Fibroblast of pulmonary artery (primary cell): ENCODE data around the gene C7.

Experiments
- DNase-seq: peaks from one replicate; pipeline ENCODE4 v3.0.0-alpha.2; 2010; ENCODE audit warnings: low read depth
- H3K4me3 ChIP-seq: replicated peaks from 2 replicates; pipeline ENCODE4 v1.5.1; 2011; ENCODE audit warnings: low read depth, mild to moderate bottlenecking, control low read depth, low read length, moderate library complexity
- CTCF ChIP-seq: IDR thresholded peaks from 2 replicates; pipeline ENCODE4 v1.5.1; 2011; ENCODE audit warnings: mild to moderate bottlenecking, control low read depth, low read length, inconsistent platforms; ENCODE audit errors: missing control alignments

C7 gene

GRCh38 chr5:40928886-40929448 is 19.7 kb downstream of the C7 start:
- no peak for TF ChIP-seq CTCF
- no peak overlapping the region for H3K4me3 ChIP-seq
- no peak for DNase-seq

- no peak overlapping the region for H3K4me3 ChIP-seq
- DNase-seq = no peak
- no peak for TF ChIP-seq CTCF
Observed at GRCh38 chr5:40932766-40933165, 23.5 kb downstream of the C7 start.

GRCh38 chr5:40937075-40937474 is 27.8 kb downstream of the C7 start:
- DNase-seq = no peak
- TF ChIP-seq CTCF = no peak
- no peak overlapping the region for H3K4me3 ChIP-seq

GRCh38 chr5:40939753-40940152 is 30.5 kb downstream of the C7 start:
- no peak for DNase-seq
- no peak for TF ChIP-seq CTCF
- H3K4me3 ChIP-seq = no peak overlapping the region

- DNase-seq = no peak
- no peak overlapping the region for H3K4me3 ChIP-seq
- no peak for TF ChIP-seq CTCF
Observed at GRCh38 chr5:40945111-40945510, 35.8 kb downstream of the C7 start.

- DNase-seq = no peak
- H3K4me3 ChIP-seq = no peak overlapping the region
- no peak for TF ChIP-seq CTCF
Observed at GRCh38 chr5:40955313-40955712, 46.0 kb downstream of the C7 start.

GRCh38 chr5:40957048-40957447 is 47.8 kb downstream of the C7 start:
- no peak for DNase-seq
- no peak overlapping the region for H3K4me3 ChIP-seq
- TF ChIP-seq CTCF = no peak
